OCI-LY3 (cell line): ENCODE results near the gene DGLUCY.

Source experiments
- H2AFZ ChIP-seq: fragments of 200-600, 300-600 bp; shearing (Covaris generic); 2 replicates; pipeline ENCODE4 v1.6.0; 2014; ENCODE audit warnings: antibody characterized with exemption, low read depth, low read length
- H3K27ac ChIP-seq: fragments of 200-600, 300-600 bp; sonication (generic); 2 replicates; pipeline ENCODE4 v1.5.1; 2014; ENCODE audit warnings: mild to moderate bottlenecking, low read length, moderate library complexity, mixed read lengths
- H3K27me3 ChIP-seq: fragments of 200-600, 300-600 bp; sonication (generic); 2 replicates; pipeline ENCODE4 v1.6.1; 2014; ENCODE audit warnings: low read depth, low read length, mixed read lengths
- H3K36me3 ChIP-seq: fragments of 200-600, 300-600 bp; sonication (generic); replicated peaks from 2 replicates; pipeline ENCODE3; 2014; ENCODE audit warnings: low read depth, low read length, mixed read lengths
- H3K4me1 ChIP-seq: fragments of 300-600, 200-600 bp; sonication (generic); 2 replicates; pipeline ENCODE4 v1.6.1; 2014; ENCODE audit warnings: low read length, mixed read lengths
- H3K4me2 ChIP-seq: fragments of 200-600, 300-600 bp; sonication (generic); 2 replicates; pipeline ENCODE4 v1.6.1; 2014; ENCODE audit warnings: low read length, mixed read lengths
- H3K4me3 ChIP-seq: fragments of 300-600, 200-600 bp; sonication (generic); 2 replicates; pipeline ENCODE4 v1.5.1; 2014; ENCODE audit warnings: antibody characterized with exemption, mild to moderate bottlenecking, low read length, moderate library complexity
- H3K79me2 ChIP-seq: fragments of 300-600, 200-600 bp; shearing (Covaris generic); 2 replicates; pipeline ENCODE4 v1.6.1; 2014; ENCODE audit warnings: mild to moderate bottlenecking, low read length, mixed read lengths
- H3K9ac ChIP-seq: fragments of 300-600, 200-600 bp; shearing (Covaris generic); 2 replicates; pipeline ENCODE4 v1.6.0; 2014; ENCODE audit warnings: mild to moderate bottlenecking, low read length, moderate library complexity
- H3K9me3 ChIP-seq: fragments of 200-600, 300-600 bp; shearing (Covaris generic); 2 replicates; pipeline ENCODE4 v1.6.1; 2014; ENCODE audit warnings: low read length, mixed read lengths; ENCODE audit not compliant: insufficient read depth
- H4K20me1 ChIP-seq: fragments of 200-600, 300-600 bp; sonication (generic); 2 replicates; pipeline ENCODE4 v1.6.1; 2016; ENCODE audit warnings: low read length, mixed read lengths; ENCODE audit not compliant: insufficient read depth
- CTCF ChIP-seq: fragments of 200-600, 300-600 bp; sonication (generic); IDR thresholded peaks from 2 replicates; pipeline ENCODE4 v1.5.1; 2014; ENCODE audit warnings: antibody characterized with exemption, low read length, low read depth
- EZH2phosphoT487 ChIP-seq: fragments of 200-600 bp; shearing (Covaris generic); IDR thresholded peaks from 2 replicates; pipeline ENCODE4 v1.6.1; 2018; ENCODE audit warnings: antibody characterized with exemption, mixed run types, low read depth

Gene DGLUCY

GRCh38 chr14:91271639-91272038 lies 157.8 kb downstream of the DGLUCY start:
- no peak overlapping the region for H2AFZ ChIP-seq
- H3K9ac ChIP-seq = no peak overlapping the region
- no peaks in the 10 kb centered on the region for H3K4me1 ChIP-seq
- H3K9me3 ChIP-seq = no peaks in the 10 kb centered on the region
- no peaks in the 10 kb centered on the region for H4K20me1 ChIP-seq
- no peak overlapping the region for H3K27ac ChIP-seq
- H3K4me2 ChIP-seq = no peak overlapping the region
- no peaks in the 10 kb centered on the region for H3K27me3 ChIP-seq
- peaks cover 32% of the 10 kb centered on the region for H3K36me3 ChIP-seq
- no peaks in the 10 kb centered on the region for H3K79me2 ChIP-seq
- H3K4me3 ChIP-seq = no peak overlapping the region
- no peak for TF ChIP-seq CTCF

GRCh38 chr14:91272341-91273272 lies 158.7 kb downstream of the DGLUCY start:
- TF ChIP-seq CTCF (no peak), EZH2phosphoT487 (no peak)

GRCh38 chr14:91273273-91273884 lies 159.5 kb downstream of the DGLUCY start:
- Histone ChIP-seq H3K4me3 (no peak overlapping the region), H3K9ac (no peak overlapping the region), H4K20me1 (no peaks in the 10 kb centered on the region), H3K4me2 (no peak overlapping the region), H3K27me3 (no peaks in the 10 kb centered on the region), H3K4me1 (no peaks in the 10 kb centered on the region), H3K9me3 (no peaks in the 10 kb centered on the region), H3K79me2 (no peaks in the 10 kb centered on the region), H3K27ac (no peak overlapping the region), H3K36me3 (peaks cover 42% of the 10 kb centered on the region), H2AFZ (no peak overlapping the region)
- TF ChIP-seq CTCF (no peak), EZH2phosphoT487 (no peak)

More at GRCh38 chr14:91272341-91273272, 158.7 kb downstream of the DGLUCY start:
- peaks cover 40% of the 10 kb centered on the region for H3K36me3 ChIP-seq
- H2AFZ ChIP-seq = no peak overlapping the region
- no peak overlapping the region for H3K4me3 ChIP-seq
- no peak overlapping the region for H3K27ac ChIP-seq
- no peaks in the 10 kb centered on the region for H3K79me2 ChIP-seq
- no peaks in the 10 kb centered on the region for H3K9me3 ChIP-seq
- no peaks in the 10 kb centered on the region for H3K4me1 ChIP-seq
- no peaks in the 10 kb centered on the region for H3K27me3 ChIP-seq
- no peak overlapping the region for H3K9ac ChIP-seq
- H3K4me2 ChIP-seq = no peak overlapping the region
- H4K20me1 ChIP-seq = no peaks in the 10 kb centered on the region

GRCh38 chr14:91273885-91274273 lies 160.0 kb downstream of the DGLUCY start:
- Histone ChIP-seq H4K20me1 (no peaks in the 10 kb centered on the region), H3K4me2 (no peak overlapping the region), H3K36me3 (peaks cover 46% of the 10 kb centered on the region), H2AFZ (no peak overlapping the region), H3K9ac (no peak overlapping the region), H3K79me2 (no peaks in the 10 kb centered on the region), H3K4me3 (no peak overlapping the region), H3K27me3 (no peaks in the 10 kb centered on the region), H3K27ac (no peak overlapping the region), H3K9me3 (no peaks in the 10 kb centered on the region), H3K4me1 (no peaks in the 10 kb centered on the region)
- TF ChIP-seq EZH2phosphoT487 (no peak), CTCF (no peak)
